Colonic mucosa (tissue), 4 donors: Measurements from ENCODE around the gene FAM120A. TPM values are rescaled to one million over a fixed set of nuclear protein-coding genes. Genes with fewer than 3 reads are reported as not detected.

Experiments used
- DNase-seq: peaks from one replicate; pipeline ENCODE4 v3.0.0-alpha.2; 2020
- H3K27ac ChIP-seq: fragments of 200-600 bp; one replicate; pipeline ENCODE4 v1.8.0; 2021
- H3K27me3 ChIP-seq: fragments of 200-600 bp; one replicate; pipeline ENCODE4 v1.8.0; 2021
- H3K36me3 ChIP-seq: fragments of 200-600 bp; one replicate; pipeline ENCODE4 v1.8.0; 2021
- H3K4me1 ChIP-seq: fragments of 200-600 bp; one replicate; pipeline ENCODE4 v1.8.0; 2021; ENCODE audit warnings: mild to moderate bottlenecking
- H3K4me3 ChIP-seq: fragments of 200-600 bp; one replicate; pipeline ENCODE4 v1.8.0; 2021
- H3K9ac ChIP-seq, 2 donors: one replicate each; pipeline ENCODE4 v1.7.0; 2013; ENCODE audit warnings: control low read depth in 2 of 2, low read depth in 2 of 2, low read length in 2 of 2
- H3K9me3 ChIP-seq: fragments of 200-600 bp; one replicate; pipeline ENCODE4 v1.8.0; 2021
- intact Hi-C: fragments of 100-400 bp; cut with DNase I; formaldehyde crosslinking; loops from one replicate; pipeline ENCODE4 v1.14.1; 2022
- total RNA-seq, 2 donors: library from RNA; stranded (reverse); fragmentation: NEBNext Ultra II Directional in 1 of 2; extraction: Animal tissue kit (Norgen Biotek cat#: 25700) in 1 of 2; gene quantifications; one replicate each; pipeline ENCODE4 v1.2.1, GENCODE V29; 2021
- TF ChIP-seq, protein P1 (sequence below): fragments of 200-600 bp; IDR thresholded peaks from one replicate; pipeline ENCODE4 v1.8.0; 2022; ENCODE audit warnings: antibody characterized with exemption, mild to moderate bottlenecking
- donor health status: healthy.
- donor health status: DM: no; HTN: no; CAD: no.
- donor health status: DM: no; HTN: no; CAD: no.

The FAM120A gene
- total RNA-seq, 2 donors from 2014 or later, result 246 to 264 TPM

DNA sequence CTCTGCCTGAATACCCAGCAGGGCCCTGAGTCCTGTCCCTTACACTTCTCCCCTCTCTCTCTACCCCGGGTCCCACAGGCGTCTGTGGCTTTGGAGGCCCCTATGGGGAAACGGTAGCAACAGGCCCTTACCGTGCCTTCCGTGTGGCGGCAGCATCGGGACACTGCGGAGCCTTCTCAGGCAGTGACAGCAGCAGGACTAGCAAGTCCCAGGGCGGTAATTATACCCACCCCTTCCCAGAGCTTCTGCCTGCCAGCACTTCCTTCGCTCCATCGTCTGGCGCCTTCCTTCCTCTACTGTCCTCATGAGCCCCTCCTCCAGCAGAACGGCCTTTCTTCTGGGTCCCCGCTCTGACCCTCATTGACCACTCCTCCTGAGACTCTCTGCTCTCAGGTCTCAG lies 107.0 kb downstream of the FAM120A start:
- peaks cover 16% of the 10 kb centered on the region for H3K36me3 ChIP-seq
- TF ChIP-seq, protein P1, sequence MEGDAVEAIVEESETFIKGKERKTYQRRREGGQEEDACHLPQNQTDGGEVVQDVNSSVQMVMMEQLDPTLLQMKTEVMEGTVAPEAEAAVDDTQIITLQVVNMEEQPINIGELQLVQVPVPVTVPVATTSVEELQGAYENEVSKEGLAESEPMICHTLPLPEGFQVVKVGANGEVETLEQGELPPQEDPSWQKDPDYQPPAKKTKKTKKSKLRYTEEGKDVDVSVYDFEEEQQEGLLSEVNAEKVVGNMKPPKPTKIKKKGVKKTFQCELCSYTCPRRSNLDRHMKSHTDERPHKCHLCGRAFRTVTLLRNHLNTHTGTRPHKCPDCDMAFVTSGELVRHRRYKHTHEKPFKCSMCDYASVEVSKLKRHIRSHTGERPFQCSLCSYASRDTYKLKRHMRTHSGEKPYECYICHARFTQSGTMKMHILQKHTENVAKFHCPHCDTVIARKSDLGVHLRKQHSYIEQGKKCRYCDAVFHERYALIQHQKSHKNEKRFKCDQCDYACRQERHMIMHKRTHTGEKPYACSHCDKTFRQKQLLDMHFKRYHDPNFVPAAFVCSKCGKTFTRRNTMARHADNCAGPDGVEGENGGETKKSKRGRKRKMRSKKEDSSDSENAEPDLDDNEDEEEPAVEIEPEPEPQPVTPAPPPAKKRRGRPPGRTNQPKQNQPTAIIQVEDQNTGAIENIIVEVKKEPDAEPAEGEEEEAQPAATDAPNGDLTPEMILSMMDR, result no peak
- no peaks in the 10 kb centered on the region for H3K9me3 ChIP-seq
- no peak overlapping the region for H3K4me3 ChIP-seq
- no peak overlapping the region for H3K9ac ChIP-seq
- no peaks in the 10 kb centered on the region for H3K4me1 ChIP-seq
- no peak for DNase-seq
- H3K27me3 ChIP-seq, result no peaks in the 10 kb centered on the region
- H3K27ac ChIP-seq, result no peak overlapping the region
- intact Hi-C loops, result loop anchor here (10.0 kb wide), 1 partner anchor 394 kb away; no protein-coding TSS in a partner anchor

DNA sequence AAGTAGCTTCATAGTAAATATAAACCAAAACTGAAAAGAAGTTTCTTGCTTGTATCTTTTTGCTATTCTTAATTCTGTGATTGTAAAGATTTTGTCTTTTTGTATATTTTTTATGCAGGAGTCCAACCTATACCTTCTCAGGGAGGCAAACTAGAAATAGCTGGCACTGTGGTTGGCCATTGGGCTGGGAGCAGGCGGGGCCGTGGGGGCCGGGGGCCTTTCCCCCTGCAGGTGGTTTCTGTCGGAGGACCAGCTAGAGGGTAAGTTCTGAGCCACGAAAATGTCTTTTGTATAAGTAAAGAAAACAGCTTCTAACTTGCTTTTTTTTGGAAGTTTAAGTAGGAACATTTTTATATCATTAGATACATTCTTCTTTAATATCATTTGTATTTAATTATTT lies 109.5 kb downstream of the FAM120A start:
- no peak for DNase-seq
- intact Hi-C loops, result loop anchor here (10.0 kb wide), 1 partner anchor 116 kb away; no protein-coding TSS in a partner anchor
- Histone ChIP-seq H3K4me1 (no peaks in the 10 kb centered on the region), H3K36me3 (peaks cover 23% of the 10 kb centered on the region), H3K27me3 (no peaks in the 10 kb centered on the region), H3K9ac (no peak overlapping the region), H3K9me3 (no peaks in the 10 kb centered on the region), H3K4me3 (no peak overlapping the region), H3K27ac (no peak overlapping the region)
- TF ChIP-seq, protein P1, result no peak

DNA sequence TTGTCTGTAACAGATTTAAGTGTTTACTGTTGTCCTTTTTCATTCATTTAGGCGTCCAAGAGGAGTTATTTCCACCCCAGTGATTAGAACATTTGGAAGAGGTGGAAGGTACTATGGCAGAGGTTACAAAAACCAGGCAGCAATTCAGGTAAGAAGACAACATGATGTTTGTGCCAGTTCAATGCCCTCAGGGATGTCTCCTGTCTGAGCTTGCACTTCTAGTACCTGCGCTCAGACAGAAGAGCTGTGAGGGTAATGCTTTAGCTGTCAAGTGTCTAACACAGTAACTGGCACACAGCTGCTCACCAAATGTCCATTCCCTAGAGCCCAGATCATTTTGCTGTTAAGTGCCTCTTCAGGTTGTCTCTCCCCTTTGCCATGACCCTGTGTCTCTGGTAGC lies 110.7 kb downstream of the FAM120A start:
- H3K36me3 ChIP-seq, result peaks cover 23% of the 10 kb centered on the region
- intact Hi-C loops, result loop anchor here (10.0 kb wide), 1 partner anchor 117 kb away; no protein-coding TSS in a partner anchor
- peaks cover 3% of the 10 kb centered on the region for H3K4me1 ChIP-seq

DNA sequence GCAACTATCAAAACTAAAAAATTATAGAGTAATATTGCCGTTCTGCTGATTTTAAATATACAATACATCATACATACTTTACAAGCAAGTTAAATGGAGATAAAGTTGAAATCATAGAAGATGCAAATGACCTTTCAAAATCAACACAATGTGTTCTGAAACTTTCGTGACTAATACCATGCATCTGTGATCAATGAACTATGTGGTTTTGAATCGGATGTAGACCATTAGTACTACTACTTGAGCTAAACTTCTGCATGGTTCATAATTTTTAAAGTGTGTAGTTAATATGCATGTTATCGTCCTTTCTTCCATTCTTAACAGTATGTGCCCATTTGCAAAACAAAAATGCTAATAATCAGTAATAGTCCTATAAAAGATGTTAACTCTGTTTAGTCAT lies 113.6 kb downstream of the FAM120A start:
- Histone ChIP-seq H3K4me3 (no peak overlapping the region), H3K36me3 (peaks cover 7% of the 10 kb centered on the region), H3K9me3 (no peaks in the 10 kb centered on the region), H3K9ac (no peak overlapping the region), H3K27ac (no peak overlapping the region), H3K27me3 (no peaks in the 10 kb centered on the region), H3K4me1 (peaks cover 8% of the 10 kb centered on the region)
- no peak for DNase-seq
- intact Hi-C loops, result loop anchor here (10.0 kb wide), 1 partner anchor 120 kb away; no protein-coding TSS in a partner anchor
- TF ChIP-seq, protein P1, result no peak

More for the DNA sequence above, 110.7 kb downstream of the FAM120A start:
- Histone ChIP-seq H3K9me3 (no peaks in the 10 kb centered on the region), H3K9ac (no peak overlapping the region), H3K27ac (no peak overlapping the region), H3K27me3 (no peaks in the 10 kb centered on the region), H3K4me3 (no peak overlapping the region)
- TF ChIP-seq, protein P1, result no peak
- no peak for DNase-seq

DNA sequence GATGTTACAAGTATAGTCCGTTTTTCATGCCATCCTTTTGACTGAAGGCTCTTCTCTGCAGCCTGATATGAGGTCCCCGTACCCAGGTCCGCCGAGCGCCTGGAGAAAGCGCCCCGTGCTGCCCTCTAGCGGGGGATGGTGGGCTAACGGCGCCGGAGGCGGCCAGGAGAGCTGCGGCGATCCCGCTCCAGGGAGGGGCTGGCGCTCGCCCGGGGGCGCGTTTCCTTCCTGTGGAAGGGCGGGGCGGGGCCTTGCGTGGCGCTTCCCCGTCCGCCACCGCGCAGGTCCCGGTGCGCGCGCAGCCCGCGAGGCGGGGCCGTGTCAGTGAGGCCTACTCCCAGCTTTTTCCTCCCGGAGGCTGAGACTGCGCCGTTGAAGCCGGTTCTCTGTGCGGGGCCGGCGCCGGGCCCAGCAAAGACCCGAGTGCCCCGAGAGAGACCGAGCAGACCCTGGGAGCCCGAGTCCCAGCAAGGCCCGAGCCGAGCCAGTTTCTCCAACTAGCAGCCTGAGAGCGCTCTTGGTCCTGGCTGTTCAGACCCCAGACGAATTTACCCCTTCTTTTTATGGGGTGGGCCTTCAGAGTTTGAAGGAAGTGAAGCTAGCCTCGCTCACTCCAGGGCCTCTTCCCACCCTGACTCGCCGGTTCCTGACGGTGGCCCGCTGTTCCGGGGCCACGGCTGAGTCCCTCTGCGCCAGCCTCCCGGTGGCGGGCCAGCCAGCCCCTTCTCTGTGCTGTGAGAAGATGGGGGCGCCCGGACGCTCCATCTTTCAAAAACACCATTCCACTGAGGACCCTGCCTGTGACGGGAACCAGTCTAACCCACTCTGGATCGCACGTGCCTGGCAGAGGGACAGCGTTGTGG lies 115.2 kb downstream of the FAM120A start:
- Histone ChIP-seq H3K27me3 (no peaks in the 10 kb centered on the region), H3K4me1 (peaks cover 8% of the 10 kb centered on the region), H3K27ac (peak overlapping the region; percentile 96), H3K36me3 (peaks cover 7% of the 10 kb centered on the region), H3K9me3 (no peaks in the 10 kb centered on the region), H3K4me3 (peak overlapping the region; percentile 57), H3K9ac (peak overlapping the region; percentile 77 to 92)
- TF ChIP-seq, protein P1, result peak; percentile 82
- intact Hi-C loops, result loop anchor here (10.0 kb wide), 1 partner anchor 122 kb away; no protein-coding TSS in a partner anchor
- peak; percentile 99 for DNase-seq
